Lower leg skin (tissue), 4 donors: ENCODE results near the gene TMEM115. TPM values are rescaled to one million over a fixed set of nuclear protein-coding genes. Genes with fewer than 3 reads are reported as not detected.
A peak's percentile ranks its signal among the peaks of the same experiment; 100 is the strongest.

ENCODE experiments used
- DNase-seq, 2 donors: peaks; one replicate each; pipeline ENCODE4 v3.0.0-alpha.2; 2019; ENCODE audit warnings: low spot score in 2 of 2
- H3K4me3 ChIP-seq: fragments of 200-600 bp; sonication (generic); 2 replicates; pipeline ENCODE4 v1.5.1; 2017; ENCODE audit warnings: mild to moderate bottlenecking, low read depth; ENCODE audit not compliant: poor library complexity, severe bottlenecking
- CTCF ChIP-seq, 3 donors: fragments of 450-650 bp; IDR thresholded peaks; one replicate each; pipeline ENCODE4 v1.5.1; 2016; ENCODE audit warnings: antibody characterized with exemption in 3 of 3, mild to moderate bottlenecking in 3 of 3, moderate library complexity in 2 of 3
- POLR2A ChIP-seq, 2 donors: fragments of 450-650 bp; IDR thresholded peaks; one replicate each; pipeline ENCODE4 v1.6.1; 2016 to 2017; ENCODE audit warnings: antibody characterized with exemption in 2 of 2, mild to moderate bottlenecking in 1 of 2, moderate library complexity in 1 of 2
- WGBS, 2 donors: methylation state at CpG; one replicate each; pipeline ENCODE4 v1.1.5; 2018; 5-methylcytosine and 5-hydroxymethylcytosine counted together
- intact Hi-C: fragments of 100-400 bp; cut with DNase I; formaldehyde crosslinking; loops from one replicate; pipeline ENCODE4 v1.15.0; 2023; ENCODE audit warnings: low total_unique reads
- total RNA-seq, 4 donors: library from RNA; depleted of rRNA; stranded (reverse); fragments of >200 nt; gene quantifications; one replicate each; pipeline ENCODE4 v1.1.0, GENCODE V29; 2016

TMEM115 gene
- total RNA-seq, 4 donors from 2014 or later, result 90.5 to 92.7 (median 92.4) TPM

GRCh38 chr3:50350527-50351322 is 8.6 kb downstream of the TMEM115 start, which contains the start of the genes CYB561D2 and NPRL2:
TSS of gene CYB561D2 (plus strand) at chr3:50350862. CDS start at chr3:50351434, 572 bp downstream.
TSS of gene NPRL2 (minus strand) at chr3:50350775. CDS start at chr3:50350652, 123 bp downstream.
- 1% methylated on average over 31 to 44 of the region's 64 CpGs for WGBS, 2 donors
- intact Hi-C loops, result no loop called here
- DNase-seq, result peak; percentile 97 to 99
- H3K4me3 ChIP-seq, result peak within 1 kb of the TSS; percentile 49
- TF ChIP-seq POLR2A (IDR thresholded peaks at IDR 0.05), result no peak
- TF ChIP-seq CTCF (IDR thresholded peaks at IDR 0.05), result no peak

GRCh38 chr3:50350213-50350526 is 9.2 kb downstream of the TMEM115 start:
- no peak for DNase-seq
- intact Hi-C loops, result no loop called here
- TF ChIP-seq CTCF (IDR thresholded peaks at IDR 0.05) (no peak), POLR2A (IDR thresholded peaks at IDR 0.05) (no peak)
- peak overlapping the region; percentile 49 for H3K4me3 ChIP-seq
- 2 to 3% methylated on average over 7 of the region's 7 CpGs for WGBS, 2 donors

GRCh38 chr3:50347187-50347813 is 12.0 kb downstream of the TMEM115 start:
- DNase-seq, result no peak
- 25 to 27% methylated on average over 14 of the region's 14 CpGs for WGBS, 2 donors
- no peak overlapping the region for H3K4me3 ChIP-seq
- intact Hi-C loops, result loop anchor here (5.0 kb wide), 1 partner anchor 200 kb away; no protein-coding TSS in a partner anchor
- TF ChIP-seq CTCF (IDR thresholded peaks at IDR 0.05), result no peak
- TF ChIP-seq POLR2A (IDR thresholded peaks at IDR 0.05), result no peak

- WGBS, 2 donors, result 12 to 13% methylated on average over 30 to 44 of the region's 45 CpGs
- peak; percentile 59 to 95 for DNase-seq
- intact Hi-C loops, result loop anchor here (5.0 kb wide), 1 partner anchor 202 kb away; no protein-coding TSS in a partner anchor
- no peak within 1 kb of the TSS for H3K4me3 ChIP-seq
- TF ChIP-seq CTCF (IDR thresholded peaks at IDR 0.05) (no peak), POLR2A (IDR thresholded peaks at IDR 0.05) (no peak)
Measured at GRCh38 chr3:50345586-50346234, 13.6 kb downstream of the TMEM115 start, which contains the start of gene ZMYND10. TSS of gene ZMYND10 (minus strand) at chr3:50345732. CDS start at chr3:50345579, 153 bp downstream.

GRCh38 chr3:50345008-50345407 is 14.3 kb downstream of the TMEM115 start:
- DNase-seq, result no peak
- no peak overlapping the region for H3K4me3 ChIP-seq
- no peak for TF ChIP-seq CTCF (IDR thresholded peaks at IDR 0.05)
- TF ChIP-seq POLR2A (IDR thresholded peaks at IDR 0.05), result no peak
- WGBS, 2 donors, result 65 to 70% methylated on average over 6 to 8 of the region's 8 CpGs
- intact Hi-C loops, result loop anchor here (5.0 kb wide), 1 partner anchor 202 kb away; no protein-coding TSS in a partner anchor
